Upper lobe of left lung (tissue), 6 donors: ENCODE measurements around the gene TUT7. TPM values are rescaled to one million over a fixed set of nuclear protein-coding genes. Genes with fewer than 3 reads are reported as not detected.
"Not testable (repeated sequence)": the region's sequence is repeated elsewhere in the genome, so short reads cannot be mapped to it uniquely, and the experiment has no call there.

Experiments
- ATAC-seq, 2 donors: fragments of 200-7000 bp; cut with Tn5 transposase; one replicate each; pipeline ENCODE4 v1.9.1; 2022; ENCODE audit warnings: mild to moderate bottlenecking in 2 of 2, moderate library complexity in 2 of 2; ENCODE audit not compliant: low FRiP score in 2 of 2
- DNase-seq, 2 donors: peaks; one replicate each; pipeline ENCODE4 v3.0.0-alpha.2; 2019 to 2020
- H3K27ac ChIP-seq, 4 donors: fragments of 200-600 bp; sonication (generic); one replicate each; pipeline ENCODE4 v1.5.1; 2016 to 2019
- H3K27me3 ChIP-seq, 4 donors: fragments of 200-600 bp; sonication (generic); one replicate each; pipeline ENCODE4 v1.5.1; 2017 to 2019
- H3K36me3 ChIP-seq, 4 donors: fragments of 200-600 bp; sonication (generic); one replicate each; pipeline ENCODE4 v1.5.1; 2016 to 2019
- H3K4me1 ChIP-seq, 4 donors: fragments of 200-600 bp; sonication (generic); one replicate each; pipeline ENCODE4 v1.5.1; 2018 to 2019
- H3K4me3 ChIP-seq, 4 donors: fragments of 200-600 bp; sonication (generic); one replicate each; pipeline ENCODE4 v1.5.1; 2017 to 2019; ENCODE audit warnings: mild to moderate bottlenecking in 2 of 4, moderate library complexity in 1 of 4
- H3K9me3 ChIP-seq, 4 donors: fragments of 200-600 bp; sonication (generic); one replicate each; pipeline ENCODE4 v1.5.1; 2018 to 2019
- CTCF ChIP-seq, 6 experiments: fragments of 450-650 bp in 4 of 6; fragments of 200-600 bp in 2 of 6; sonication (generic) in 2 of 6; IDR thresholded peaks; one replicate each; pipeline ENCODE4 v1.5.1; 2016 to 2019; ENCODE audit warnings: antibody characterized with exemption in 6 of 6
- EP300 ChIP-seq, 4 donors: sonication (generic); formaldehyde crosslinking; IDR thresholded peaks; one replicate each; pipeline ENCODE4 v1.5.1; 2017; ENCODE audit warnings: antibody characterized with exemption in 4 of 4, control low read depth in 2 of 4
- POLR2A ChIP-seq, 4 donors: fragments of 450-650 bp; IDR thresholded peaks; one replicate each; pipeline ENCODE4 v1.5.1; 2016 to 2017; ENCODE audit warnings: antibody characterized with exemption in 4 of 4, mild to moderate bottlenecking in 2 of 4
- POLR2AphosphoS5 ChIP-seq, 2 donors: sonication (generic); formaldehyde crosslinking; IDR thresholded peaks; one replicate each; pipeline ENCODE4 v1.5.1; 2017; ENCODE audit warnings: antibody characterized with exemption in 2 of 2
- WGBS, 2 donors: methylation state at CpG; one replicate each; pipeline ENCODE4 v1.1.5; 2017 to 2018; 5-methylcytosine and 5-hydroxymethylcytosine counted together
- total RNA-seq, 6 donors: library from RNA; depleted of rRNA in 4 of 6; stranded (reverse); fragments of >200 nt in 4 of 6; gene quantifications; one replicate each; pipeline versions ENCODE4 v1.1.0 to v1.2.1, GENCODE V29; 2016 to 2021
- donor health status: DM: no; HTN: no; CAD: no; lungs with moderate emphysema.
- donor health status: DM: no; HTN: yes; CAD: no; lungs with severe emphysema.

Gene TUT7
- 100 to 1,000 TPM in 1 of 6 donors, 10 to 100 TPM in 5; 28.6 to 159 (median 47.3) TPM for total RNA-seq

GRCh38 chr9:86354011-86354817, at the start of gene TUT7:
TSS of gene TUT7 (minus strand) at chr9:86354410. CDS start at chr9:86353199, 1,211 bp downstream.
- H3K27ac ChIP-seq: peak within 1 kb of the TSS; percentile 92 to 99 (median 95)
- no peaks in the 10 kb centered on the region for H3K27me3 ChIP-seq
- H3K36me3 ChIP-seq: peaks cover 0 to 26% (median 0%) of the 10 kb centered on the region in 4 donors
- peak within 1 kb of the TSS; percentile 58 to 93 (median 78) for H3K4me3 ChIP-seq
- peaks cover 36 to 49% (median 40%) of the 10 kb centered on the region in 4 donors for H3K4me1 ChIP-seq
- 0 to 2% methylated on average over 18 to 50 of the region's 79 CpGs for whole genome bisulfite sequencing, 2 donors
- H3K9me3 ChIP-seq: no peaks in the 10 kb centered on the region
- TF ChIP-seq CTCF (IDR thresholded peaks at IDR 0.05) (peak in 2 of 6 experiments; percentile 23 to 24), EP300 (IDR thresholded peaks at IDR 0.05) (peak in 1 of 4 donors; percentile 47), POLR2A (IDR thresholded peaks at IDR 0.05) (peak; percentile 35 to 93 (median 75)), POLR2AphosphoS5 (IDR thresholded peaks at IDR 0.05) (peak; percentile 81 to 93)
- peak; percentile 99 for ATAC-seq
- DNase-seq: peak; percentile 96 to 100

GRCh38 chr9:86402591-86402990, 48.4 kb upstream of the TUT7 start:
- ATAC-seq (no peak), DNase-seq (no peak)
- H3K4me3 ChIP-seq: no peak overlapping the region
- peaks cover 17 to 26% (median 19%) of the 10 kb centered on the region in 4 donors for H3K4me1 ChIP-seq
- no peak overlapping the region for H3K27ac ChIP-seq
- no peaks in the 10 kb centered on the region for H3K36me3 ChIP-seq
- no peaks in the 10 kb centered on the region for H3K9me3 ChIP-seq
- H3K27me3 ChIP-seq: no peaks in the 10 kb centered on the region
- WGBS, 2 donors: 37 to 57% methylated on average over 3 of the region's 3 CpGs
- no peak for TF ChIP-seq EP300 (IDR thresholded peaks at IDR 0.05)
- TF ChIP-seq CTCF (IDR thresholded peaks at IDR 0.05): no peak

GRCh38 chr9:86396412-86396811, 42.2 kb upstream of the TUT7 start:
- Histone ChIP-seq H3K27ac (no peak overlapping the region), H3K27me3 (no peaks in the 10 kb centered on the region), H3K9me3 (no peaks in the 10 kb centered on the region), H3K36me3 (no peaks in the 10 kb centered on the region), H3K4me1 (no peaks in the 10 kb centered on the region), H3K4me3 (no peak overlapping the region)
- ATAC-seq (no peak), DNase-seq (no peak)
- WGBS, 2 donors: 88 to 94% methylated on average over 2 of the region's 2 CpGs
- no peak for TF ChIP-seq EP300 (IDR thresholded peaks at IDR 0.05)
- no peak for TF ChIP-seq CTCF (IDR thresholded peaks at IDR 0.05)
- TF ChIP-seq POLR2A (IDR thresholded peaks at IDR 0.05): no peak
- no peak for TF ChIP-seq POLR2AphosphoS5 (IDR thresholded peaks at IDR 0.05)

- H3K9me3 ChIP-seq, H3K4me3 ChIP-seq, H3K27me3 ChIP-seq, H3K4me1 ChIP-seq, ATAC-seq, H3K27ac ChIP-seq, H3K36me3 ChIP-seq: not testable (repeated sequence)
- WGBS, 2 donors: 58% methylated on average over 4 of the region's 4 CpGs; no CpG with 5 or more reads in 1 of the 2 donors
- DNase-seq: peak in 1 of 2 donors; percentile 2
Observed at GRCh38 chr9:86390184-86390583, 36.0 kb upstream of the TUT7 start.

- 86 to 91% methylated on average over 4 of the region's 4 CpGs for WGBS, 2 donors
- TF ChIP-seq EP300 (IDR thresholded peaks at IDR 0.05): no peak
- no peak for TF ChIP-seq POLR2AphosphoS5 (IDR thresholded peaks at IDR 0.05)
- TF ChIP-seq CTCF (IDR thresholded peaks at IDR 0.05): no peak
- TF ChIP-seq POLR2A (IDR thresholded peaks at IDR 0.05): no peak
- H3K27me3 ChIP-seq: no peaks in the 10 kb centered on the region
- DNase-seq (no peak), ATAC-seq (no peak)
- no peak overlapping the region for H3K4me3 ChIP-seq
- H3K27ac ChIP-seq: no peak overlapping the region
- no peaks in the 10 kb centered on the region for H3K9me3 ChIP-seq
- no peaks in the 10 kb centered on the region for H3K4me1 ChIP-seq
- no peaks in the 10 kb centered on the region for H3K36me3 ChIP-seq
Observed at GRCh38 chr9:86389628-86390027, 35.4 kb upstream of the TUT7 start.
